ENCODE results near the gene SREK1. TPM values are rescaled to one million over a fixed set of nuclear protein-coding genes. Genes with fewer than 3 reads are reported as not detected.
"Not testable (repeated sequence)": the region's sequence is repeated elsewhere in the genome, so short reads cannot be mapped to it uniquely, and the experiment has no call there.

Gene SREK1
- polyA plus RNA-seq, 1 donor = 221 TPM

DNA sequence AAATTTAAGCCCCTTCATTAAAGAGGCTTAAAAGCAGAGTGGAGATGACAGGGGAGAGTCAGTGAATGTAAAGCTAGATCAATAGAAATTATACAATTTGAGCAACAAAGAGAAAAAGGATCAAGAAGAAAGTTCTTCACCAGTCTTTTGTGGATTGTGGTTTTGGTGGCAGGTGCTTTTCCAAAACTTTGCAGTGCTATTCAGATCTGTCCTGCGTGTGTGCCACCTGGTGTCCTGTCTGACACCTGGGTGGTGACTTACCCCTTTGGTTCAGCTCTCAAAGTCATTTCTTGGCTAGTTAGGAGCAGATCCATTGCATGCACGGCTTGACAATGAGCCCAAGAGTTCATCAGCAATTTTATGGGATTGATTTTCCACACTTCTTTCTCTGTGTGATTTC, 69.4 kb downstream of the SREK1 start:
- DNase-seq = no peak

- no peak for DNase-seq
Observed at GRCh38 chr5:66222455-66222854, 78.4 kb downstream of the SREK1 start.

DNA sequence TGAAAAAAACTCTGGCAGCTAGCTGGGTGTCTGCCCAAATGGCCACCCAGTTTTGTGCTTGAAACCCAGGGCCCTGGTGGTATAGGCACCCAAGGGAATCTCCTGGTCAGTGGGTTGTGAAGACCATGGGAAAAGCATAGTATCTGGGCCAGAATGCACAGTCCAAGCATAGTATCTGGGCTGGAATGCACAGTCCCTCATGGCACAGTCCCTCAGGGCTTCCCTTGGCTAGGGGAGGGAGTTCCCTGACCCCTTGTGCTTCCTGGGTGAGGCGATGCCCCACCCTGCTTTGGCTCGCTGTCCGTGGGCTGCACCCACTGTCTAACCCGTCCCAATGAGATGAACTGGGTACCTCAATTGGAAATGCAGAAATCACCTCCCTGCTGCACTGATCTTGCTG, 78.8 kb downstream of the SREK1 start:
- not testable (repeated sequence) for DNase-seq

GRCh38 chr5:66223637-66224036, 79.5 kb downstream of the SREK1 start:
- no peak for DNase-seq

DNA sequence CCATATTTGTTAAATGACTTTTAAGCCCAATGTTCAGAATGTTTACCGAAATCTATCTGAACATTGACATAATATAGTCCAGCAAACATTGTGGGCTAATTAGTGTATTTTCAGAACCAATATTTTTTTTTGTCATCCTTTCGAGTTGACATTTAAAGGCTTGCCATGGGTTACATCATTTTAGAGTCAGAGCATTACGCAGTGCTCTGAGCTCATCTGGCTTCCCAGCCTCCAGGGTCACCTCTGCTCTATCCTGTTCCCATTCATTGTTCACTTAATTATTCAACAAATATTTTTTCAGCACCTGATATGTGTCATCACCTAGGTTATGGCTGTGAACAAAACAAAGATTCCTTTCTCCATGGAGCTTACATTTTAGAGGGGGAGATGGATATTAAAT, 80.2 kb downstream of the SREK1 start:
- no peak for DNase-seq

- DNase-seq = no peak
Observed at GRCh38 chr5:66224773-66225553, 80.9 kb downstream of the SREK1 start.

DNA sequence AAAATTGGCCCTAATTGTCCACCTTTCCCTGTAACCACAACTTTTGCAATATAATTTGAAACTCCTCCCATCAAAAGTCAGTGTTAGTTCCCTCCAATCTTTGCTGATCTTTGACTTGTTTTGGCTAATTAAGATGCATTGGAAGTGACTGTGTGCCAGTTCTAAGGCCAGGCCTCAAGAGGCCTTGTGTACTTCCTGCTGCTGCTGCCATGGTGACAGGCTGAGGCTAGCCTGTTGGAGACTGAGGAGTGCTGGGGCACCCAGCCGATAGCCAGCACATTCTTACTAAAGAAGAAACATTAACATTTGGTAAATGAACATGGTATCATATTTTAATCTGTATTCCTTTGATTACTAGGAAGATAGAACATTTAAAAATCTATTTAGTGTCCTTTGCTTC, 86.5 kb downstream of the SREK1 start:
- DNase-seq = no peak

DNA sequence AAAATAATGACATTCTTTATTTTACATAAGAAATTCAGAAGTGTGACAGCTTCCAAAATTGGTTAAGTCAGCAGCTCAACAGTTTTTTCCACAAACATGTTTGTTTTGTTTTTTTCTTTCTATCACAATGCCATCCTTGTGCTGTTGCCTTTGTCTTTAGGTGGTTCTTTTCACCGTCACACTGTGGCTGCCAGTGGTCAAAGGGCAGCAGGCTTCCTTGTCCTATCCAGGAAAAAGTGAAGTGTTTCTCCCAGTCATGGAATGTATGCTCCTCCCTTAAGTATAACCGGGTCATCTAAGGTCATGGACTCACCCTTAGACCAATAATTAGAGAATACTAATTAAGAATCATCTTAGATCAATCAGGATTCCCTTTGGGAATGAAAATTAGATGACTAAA, 87.4 kb downstream of the SREK1 start:
- DNase-seq = no peak

GRCh38 chr5:66232275-66232674, 88.2 kb downstream of the SREK1 start:
- no peak for DNase-seq

DNA sequence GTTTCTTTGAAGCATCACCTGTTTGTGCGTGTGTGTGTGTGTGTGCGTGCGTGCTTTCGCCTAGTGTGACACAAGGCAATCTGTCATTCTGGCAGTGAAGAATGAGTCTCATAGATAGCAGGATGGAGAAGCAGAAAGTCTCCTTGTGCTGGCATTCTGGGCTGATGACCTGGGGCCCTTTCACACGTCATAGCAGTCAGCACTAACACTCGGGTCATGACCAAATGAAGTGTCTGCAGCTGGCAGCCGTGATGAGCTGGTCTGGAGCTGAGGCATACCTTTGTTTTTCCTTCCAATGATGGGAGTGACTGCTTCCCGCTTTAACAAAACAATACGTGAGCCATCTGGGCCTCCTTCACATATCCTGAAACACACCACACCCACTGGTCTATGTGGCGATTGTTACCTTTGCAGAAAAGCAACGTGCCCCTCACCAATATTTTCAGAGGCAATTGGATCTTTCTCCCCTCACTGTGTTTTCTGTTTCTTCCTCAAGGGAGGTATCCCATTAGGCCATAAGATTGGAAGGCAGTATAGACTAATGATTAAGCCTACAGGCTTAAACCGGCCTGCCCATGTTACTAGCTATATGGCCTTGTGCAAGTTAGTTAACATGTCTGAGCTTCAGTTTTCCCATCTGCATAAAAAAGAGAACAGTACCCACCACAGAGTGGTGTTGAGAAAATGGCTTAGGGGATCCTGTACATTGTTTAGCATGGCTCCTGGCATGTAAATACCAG, 88.8 kb downstream of the SREK1 start:
- DNase-seq = no peak

Other genes starting within 250 kb of the SREK1 start
- 124 TPM for gene ERBIN, start 217.7 kb upstream of the SREK1 start, polyA plus RNA-seq (ENCODE audit: insufficient read length)